A549 (cell line): ENCODE data around the gene ZFP92.

Experiments
- CBX2 ChIP-seq: fragments of 200-600 bp; sonication (generic); IDR thresholded peaks from 2 replicates; pipeline ENCODE4 v1.6.1; 2016; ENCODE audit warnings: low read depth, mild to moderate bottlenecking, borderline replicate concordance
- CBX8 ChIP-seq: fragments of 200-600 bp; sonication (generic); IDR thresholded peaks from 2 replicates; pipeline ENCODE4 v1.6.1; 2016
- CTCF ChIP-seq: fragments of >200 bp; sonication (Bioruptor Twin); formaldehyde crosslinking; IDR thresholded peaks from 3 replicates; pipeline ENCODE4 v1.5.1; 2016
- EP300 ChIP-seq, 2 experiments: fragments of >200 bp; sonication (Bioruptor Twin); formaldehyde crosslinking; IDR thresholded peaks; 2 replicates in 1 of 2; 3 replicates in 1 of 2; pipeline ENCODE4 v1.6.1; 2016 to 2017
- HOXA7 ChIP-seq: fragments of 250-450 bp; sonication (Bioruptor Pico); IDR thresholded peaks from 2 replicates; pipeline ENCODE4 v1.5.0; 2020; ENCODE audit warnings: mild to moderate bottlenecking, moderate library complexity
- JUN ChIP-seq, 2 experiments: fragments of >200 bp; sonication (Bioruptor Twin); formaldehyde crosslinking; IDR thresholded peaks; 2 replicates in 1 of 2; 3 replicates in 1 of 2; pipeline ENCODE4 v1.6.1; 2016 to 2017
- NFE2L2 ChIP-seq: fragments of 150-350 bp; conservative IDR thresholded peaks from 2 replicates; pipeline ENCODE4 v1.6.1; 2014; ENCODE audit warnings: low read length
- POLR2A ChIP-seq: IDR thresholded peaks from 2 replicates; pipeline ENCODE4 v1.6.1; 2012; ENCODE audit warnings: mild to moderate bottlenecking, low read length
- RAD21 ChIP-seq, 2 experiments: fragments of >200 bp in 1 of 2; sonication (Bioruptor Twin) in 1 of 2; formaldehyde crosslinking in 1 of 2; IDR thresholded peaks in 1 of 2; conservative IDR thresholded peaks in 1 of 2; 2 replicates in 1 of 2; 3 replicates in 1 of 2; pipeline ENCODE4 v1.6.1; 2012 to 2018; ENCODE audit warnings: inconsistent platforms in 1 of 2
- SREBF2 ChIP-seq: fragments of 450-650 bp; IDR thresholded peaks from 2 replicates; pipeline ENCODE4 v1.6.1; 2014; ENCODE audit warnings: mild to moderate bottlenecking, moderate library complexity
- USF2 ChIP-seq: fragments of 450-650 bp; IDR thresholded peaks from 2 replicates; pipeline ENCODE4 v1.6.1; 2014; ENCODE audit warnings: antibody characterized with exemption
- ZFP36 ChIP-seq: fragments of 450-650 bp; IDR thresholded peaks from 2 replicates; pipeline ENCODE4 v1.6.1; 2014; ENCODE audit warnings: borderline replicate concordance; ENCODE audit not compliant: partially characterized antibody
- ZNF302 ChIP-seq: fragments of 250-450 bp; sonication (Bioruptor Pico); IDR thresholded peaks from 2 replicates; pipeline ENCODE4 v1.9.0; 2021; ENCODE audit warnings: inconsistent platforms, mild to moderate bottlenecking, moderate library complexity
- TF ChIP-seq, protein P1 (sequence below): fragments of 200-600 bp; sonication (generic); IDR thresholded peaks from 2 replicates; pipeline ENCODE4 v1.6.1; 2016; ENCODE audit warnings: antibody characterized with exemption, mild to moderate bottlenecking, moderate library complexity

GRCh38 chrX:153396320-153397195, 14.7 kb upstream of the ZFP92 start:
- TF ChIP-seq CTCF (no peak), ZNF302 (CRISPR knock-in tag) (no peak), CBX2 (no peak), POLR2A (no peak), JUN (IDR thresholded peaks at IDR 0.05) (no peak), ZFP36 (no peak), NFE2L2 (no peak), RAD21 (conservative IDR thresholded peaks at IDR 0.05 in 1 of 2, IDR thresholded peaks at IDR 0.05 in 1 of 2) (no peak), HOXA7 (CRISPR knock-in tag) (no peak), CBX8 (no peak), EP300 (IDR thresholded peaks at IDR 0.05) (no peak), USF2 (no peak), SREBF2 (no peak)
- TF ChIP-seq, protein P1, sequence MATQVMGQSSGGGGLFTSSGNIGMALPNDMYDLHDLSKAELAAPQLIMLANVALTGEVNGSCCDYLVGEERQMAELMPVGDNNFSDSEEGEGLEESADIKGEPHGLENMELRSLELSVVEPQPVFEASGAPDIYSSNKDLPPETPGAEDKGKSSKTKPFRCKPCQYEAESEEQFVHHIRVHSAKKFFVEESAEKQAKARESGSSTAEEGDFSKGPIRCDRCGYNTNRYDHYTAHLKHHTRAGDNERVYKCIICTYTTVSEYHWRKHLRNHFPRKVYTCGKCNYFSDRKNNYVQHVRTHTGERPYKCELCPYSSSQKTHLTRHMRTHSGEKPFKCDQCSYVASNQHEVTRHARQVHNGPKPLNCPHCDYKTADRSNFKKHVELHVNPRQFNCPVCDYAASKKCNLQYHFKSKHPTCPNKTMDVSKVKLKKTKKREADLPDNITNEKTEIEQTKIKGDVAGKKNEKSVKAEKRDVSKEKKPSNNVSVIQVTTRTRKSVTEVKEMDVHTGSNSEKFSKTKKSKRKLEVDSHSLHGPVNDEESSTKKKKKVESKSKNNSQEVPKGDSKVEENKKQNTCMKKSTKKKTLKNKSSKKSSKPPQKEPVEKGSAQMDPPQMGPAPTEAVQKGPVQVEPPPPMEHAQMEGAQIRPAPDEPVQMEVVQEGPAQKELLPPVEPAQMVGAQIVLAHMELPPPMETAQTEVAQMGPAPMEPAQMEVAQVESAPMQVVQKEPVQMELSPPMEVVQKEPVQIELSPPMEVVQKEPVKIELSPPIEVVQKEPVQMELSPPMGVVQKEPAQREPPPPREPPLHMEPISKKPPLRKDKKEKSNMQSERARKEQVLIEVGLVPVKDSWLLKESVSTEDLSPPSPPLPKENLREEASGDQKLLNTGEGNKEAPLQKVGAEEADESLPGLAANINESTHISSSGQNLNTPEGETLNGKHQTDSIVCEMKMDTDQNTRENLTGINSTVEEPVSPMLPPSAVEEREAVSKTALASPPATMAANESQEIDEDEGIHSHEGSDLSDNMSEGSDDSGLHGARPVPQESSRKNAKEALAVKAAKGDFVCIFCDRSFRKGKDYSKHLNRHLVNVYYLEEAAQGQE = no peak
